ENCODE data around the gene ETV6. TPM values are rescaled to one million over a fixed set of nuclear protein-coding genes. Genes with fewer than 3 reads are reported as not detected.
A peak's percentile ranks its signal among the peaks of the same experiment; 100 is the strongest.

ETV6 gene
- total and polyA plus RNA-seq, 2 of the 8 experiments (the other 6 are each of a cell fraction or from before 2014, with no cell fraction given): 5.5 to 23.9 TPM

- Histone ChIP-seq H2BK120ac (replicated peaks; ENCODE audit: low read depth, low read length) (no peak overlapping the region), H3K27me3 (replicated peaks in 1 of 4; ENCODE audit: control insufficient read depth in 3 of 4, extremely low read depth in 1 of 4, insufficient read depth in 3 of 4, low read length in 3 of 4) (no peaks in the 10 kb centered on the region), H2BK20ac (ENCODE audit: low read length) (no peak overlapping the region), H3K23ac (ENCODE audit: insufficient read length) (no peak overlapping the region), H3K4me2 (ENCODE audit: insufficient read depth in 1 of 2, low read depth in 2 of 2, low read length in 2 of 2) (no peak overlapping the region), H2AK5ac (ENCODE audit: low read depth, low read length) (no peak overlapping the region; the same call in 1 of the 2 replicates), H3K9ac (replicated peaks in 1 of 4; ENCODE audit: extremely low read depth in 1 of 4, low read depth in 3 of 4, low read length in 3 of 4) (no peak overlapping the region), H4K20me1 (replicated peaks in 1 of 2; ENCODE audit: control insufficient read depth in 1 of 2, insufficient read depth in 2 of 2, low read length in 2 of 2) (peaks cover 0 to 4% of the 10 kb centered on the region in 2 experiments), H3K56ac (replicated peaks; ENCODE audit: insufficient read length, low read depth, low read length) (no peak overlapping the region), H3K36me3 (ENCODE audit: control insufficient read depth in 2 of 4, insufficient read depth in 4 of 4, low read length in 3 of 4) (no peaks in the 10 kb centered on the region), H2BK5ac (ENCODE audit: low read depth, low read length) (no peak overlapping the region), H3K9me3 (ENCODE audit: insufficient read depth in 2 of 2, low read depth in 1 of 2, low read length in 1 of 2) (no peaks in the 10 kb centered on the region), H3K4me3 (ENCODE audit: extremely low read depth in 1 of 4, insufficient read depth in 2 of 4, low read depth in 3 of 4, low read length in 4 of 4) (no peak overlapping the region), H2AFZ (ENCODE audit: low read length) (no peak overlapping the region), H3K27ac (ENCODE audit: low read depth, low read length) (no peak overlapping the region), H3K14ac (ENCODE audit: insufficient read length) (no peak overlapping the region), H2BK12ac (ENCODE audit: low read depth, low read length) (no peak overlapping the region), H3K4ac (replicated peaks; ENCODE audit: insufficient read length, low read depth, low read length) (no peak overlapping the region), H3K79me2 (ENCODE audit: control insufficient read depth in 1 of 2, insufficient read depth in 2 of 2, low read length in 2 of 2) (peaks cover 0 to 45% of the 10 kb centered on the region in 2 experiments; a peak in 2 of 4 replicates), H4K8ac (ENCODE audit: extremely low read depth, insufficient read depth, low read length) (no peak overlapping the region), H4K5ac (ENCODE audit: insufficient read length, low read depth, low read length) (no peak overlapping the region), H2BK15ac (ENCODE audit: low read length) (no peak overlapping the region), H3K23me2 (ENCODE audit: low read depth, low read length) (peaks cover under 1% of the 10 kb centered on the region; the same call in 1 of the 2 replicates), H3K18ac (ENCODE audit: extremely low read depth, low read length) (no peak overlapping the region), H4K91ac (replicated peaks; ENCODE audit: insufficient read length, low read length) (no peak overlapping the region), H3K79me1 (ENCODE audit: low read depth, low read length) (peaks cover 9% of the 10 kb centered on the region), H3K4me1 (replicated peaks in 1 of 4; ENCODE audit: control insufficient read depth in 3 of 4, insufficient read depth in 4 of 4, low read length in 3 of 4) (peaks cover 9 to 26% (median 18%) of the 10 kb centered on the region in 4 experiments)
- POLR2A ChIA-PET (ENCODE audit: partially characterized antibody): no interaction called here
- CTCF ChIA-PET (ENCODE audit: partially characterized antibody): interaction anchor here (1.3 kb wide), 1 partner anchor 21 kb away, joined by 3 read pairs; no protein-coding TSS in a partner anchor
- TF ChIP-seq CEBPB (IDR thresholded peaks at IDR 0.05; ENCODE audit: low read depth, low read length) (peak; percentile 26; the same call in 1 of the 2 replicates), KDM1A (IDR thresholded peaks at IDR 0.05; ENCODE audit: borderline replicate concordance, low read length) (no peak)
- no peak for DNase-seq (ENCODE audit: low read depth in 1 of 2, low spot score in 2 of 2)
- 87% methylated on average over 6 of the region's 6 CpGs; no CpG with 5 or more reads in 1 of the 2 experiments for WGBS, 2 experiments (ENCODE audit: extremely low coverage in 1 of 2, insufficient coverage in 1 of 2, insufficient read length in 1 of 2, insufficient replicate concordance in 2 of 2, low coverage in 1 of 2, low lambda C conversion rate in 2 of 2, missing lambda C conversion rate in 1 of 2)
- FAIRE-seq: no peak
These were observed 19.1 kb downstream of the ETV6 start for GRCh38 chr12:11668611-11669010.

Measured in H1 (cell line).